HG03060 (cell line): ENCODE data around the gene ASPRV1.

Experiments used
- ATAC-seq: cut with Tn5 transposase; IDR thresholded peaks from one replicate; pipeline ENCODE4 v1.9.1; 2021; ENCODE audit warnings: low read depth, moderate number of reproducible peaks; ENCODE audit not compliant: unreplicated experiment

ASPRV1 gene

DNA sequence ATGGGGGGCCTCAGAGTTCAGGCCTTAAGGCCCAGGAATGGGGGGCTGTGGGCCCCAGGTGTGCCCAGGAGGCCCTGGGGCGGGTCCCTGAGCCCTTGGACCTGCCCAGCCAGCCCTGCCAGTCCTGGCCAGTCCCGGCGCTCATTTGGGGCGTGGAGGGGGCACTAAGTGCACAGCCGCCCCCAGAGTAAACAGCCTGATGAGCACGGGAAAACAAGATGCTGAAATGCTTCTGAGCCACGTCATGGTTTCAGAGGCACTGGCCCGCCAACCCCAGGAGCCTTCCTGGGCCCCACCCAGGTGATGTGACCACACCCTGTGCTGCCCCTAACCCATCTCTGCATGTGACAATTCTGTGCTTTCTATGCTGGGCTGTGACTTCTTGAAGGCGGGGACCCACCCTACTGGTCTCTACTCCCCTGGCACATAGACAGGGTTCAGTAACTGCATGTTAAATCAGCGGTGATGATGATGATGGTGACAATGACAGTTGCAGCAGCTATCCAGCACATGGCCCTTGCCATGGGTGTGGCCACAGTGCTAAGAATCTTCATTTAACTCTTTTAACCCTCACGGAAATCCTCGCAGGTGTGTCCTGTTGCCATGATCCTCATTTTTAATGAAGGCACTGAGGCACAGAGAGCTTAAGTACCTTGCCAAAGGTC lies 28.1 kb upstream of the ASPRV1 start:
- ATAC-seq, result no peak

DNA sequence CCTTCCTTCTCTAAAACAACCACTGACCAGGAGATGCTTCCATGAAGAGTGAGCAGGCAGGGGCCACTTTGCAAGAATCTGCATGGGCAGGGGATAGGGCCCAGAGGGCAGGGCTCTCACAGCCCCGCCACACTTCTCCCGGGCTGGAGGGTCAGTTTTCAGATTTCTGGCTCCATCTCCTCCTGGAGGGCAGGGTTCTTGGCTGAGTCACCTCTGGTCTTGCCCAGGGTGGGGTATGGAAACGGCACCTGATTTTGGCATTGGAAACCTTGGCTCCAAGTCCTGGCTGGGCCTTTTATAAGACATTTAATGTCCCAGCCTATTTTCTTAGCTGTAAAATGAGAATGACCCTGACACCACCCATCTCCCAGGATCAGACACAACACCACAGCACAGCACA lies 27.6 kb upstream of the ASPRV1 start:
- ATAC-seq, result no peak

DNA sequence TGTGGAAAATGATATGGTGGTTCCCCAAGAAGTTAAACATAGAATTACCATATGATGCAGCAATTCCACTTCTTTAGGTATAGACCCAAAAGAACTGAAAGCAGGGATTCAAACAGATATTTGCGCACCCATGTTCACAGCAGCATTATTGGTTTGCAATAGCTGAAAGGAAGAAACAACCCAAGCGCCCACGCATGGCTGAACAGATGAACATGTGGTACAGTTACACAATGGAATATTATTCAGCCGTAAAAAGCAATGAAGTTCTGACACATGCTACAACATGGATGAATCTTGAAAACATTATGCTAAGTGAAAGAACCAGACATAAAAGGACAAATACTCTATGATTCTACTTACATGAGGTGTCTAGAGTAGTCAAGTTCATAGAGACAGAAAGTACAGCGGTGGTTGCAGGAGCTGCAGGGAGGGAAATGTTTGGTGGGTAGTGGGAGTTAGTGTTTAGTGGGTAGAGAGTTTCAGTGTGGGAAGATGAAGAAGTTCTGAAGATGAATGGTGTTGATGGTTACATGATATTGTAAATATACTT lies 26.7 kb upstream of the ASPRV1 start:
- ATAC-seq, result no peak

DNA sequence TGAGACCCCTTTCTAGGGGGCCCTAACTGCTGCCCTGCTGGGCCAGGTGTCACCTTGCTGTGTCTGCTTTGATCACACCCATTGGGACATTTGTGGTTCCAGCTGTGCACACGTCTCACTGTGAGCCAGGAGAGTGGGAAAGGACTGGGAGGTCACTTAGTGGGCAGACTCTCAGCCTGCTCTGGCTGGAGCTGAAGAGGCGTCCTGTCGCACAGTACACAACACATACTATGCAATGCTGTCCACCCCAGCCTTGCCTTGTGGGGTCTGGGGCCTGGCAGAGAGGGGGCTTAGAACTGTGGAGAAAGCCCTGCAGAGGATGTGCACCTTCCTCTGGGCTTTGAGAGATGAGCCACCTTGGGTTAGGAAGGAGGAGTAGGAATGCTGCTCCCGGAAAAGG lies 25.3 kb upstream of the ASPRV1 start:
- ATAC-seq, result no peak

DNA sequence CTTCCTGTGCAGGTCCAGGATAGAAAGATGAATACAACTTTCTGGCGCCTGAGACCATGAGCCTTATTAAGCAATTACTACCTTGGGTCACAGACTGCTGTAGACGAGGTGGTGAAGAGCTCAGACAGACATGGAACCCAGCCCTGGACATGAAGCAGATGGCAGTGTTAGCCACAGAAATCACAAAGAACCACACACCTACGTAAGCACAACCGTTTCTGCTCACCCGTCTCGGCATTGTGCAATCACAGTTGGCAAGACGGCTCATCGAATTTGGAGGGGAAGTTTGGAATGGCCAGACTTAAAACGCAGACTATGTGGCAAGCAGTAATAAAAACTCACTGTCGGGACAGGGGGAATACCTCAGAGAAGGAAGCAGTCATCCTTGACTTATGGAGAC lies 24.3 kb upstream of the ASPRV1 start:
- no peak for ATAC-seq

DNA sequence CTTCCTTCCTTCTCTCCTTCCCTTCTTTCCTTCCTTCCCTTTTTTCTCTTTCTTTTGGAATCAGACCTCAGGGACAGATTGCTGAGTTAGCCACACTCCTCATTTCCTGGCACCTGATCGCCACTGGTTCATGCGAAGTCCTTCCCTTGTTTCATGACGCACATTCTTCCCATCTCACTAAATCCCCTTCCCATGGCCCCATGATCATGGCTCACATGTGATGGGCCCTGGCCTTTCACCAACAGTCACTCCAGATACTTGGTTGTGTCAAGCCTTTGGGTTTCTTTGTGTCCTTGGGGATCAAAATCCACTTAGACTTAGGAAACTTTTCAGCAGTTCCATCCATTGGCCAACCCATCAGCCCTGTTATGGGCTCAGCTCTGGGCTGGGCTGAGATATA lies 23.8 kb upstream of the ASPRV1 start:
- no peak for ATAC-seq

DNA sequence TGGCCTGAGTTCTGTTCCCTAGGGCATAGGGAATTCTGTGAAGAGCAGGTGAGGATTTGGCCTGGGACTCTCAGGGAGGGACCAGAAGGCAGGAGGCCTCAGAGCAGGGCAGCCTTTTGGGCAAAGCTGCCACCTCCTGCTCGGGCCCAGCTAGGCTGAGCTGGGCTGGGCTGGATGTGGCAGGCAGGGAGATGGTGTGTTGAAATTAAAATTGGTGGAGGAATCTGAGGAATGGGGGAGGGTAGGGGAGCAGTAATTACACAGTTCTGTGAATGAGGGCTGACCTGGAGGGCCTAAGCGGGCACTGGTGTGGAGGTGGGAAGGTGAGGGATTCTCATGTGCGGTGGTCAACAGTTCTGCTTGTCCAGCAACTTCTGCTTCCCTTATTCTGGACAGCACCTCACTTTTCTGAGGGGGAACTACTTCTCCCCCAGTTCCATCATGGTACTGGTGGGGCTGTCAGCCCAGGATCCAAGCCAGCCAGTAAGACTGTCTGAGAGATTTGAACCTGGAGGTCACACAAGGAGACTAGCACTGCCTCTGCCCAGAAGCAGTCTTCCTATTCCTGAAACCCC lies 22.0 kb upstream of the ASPRV1 start:
- ATAC-seq, result no peak

DNA sequence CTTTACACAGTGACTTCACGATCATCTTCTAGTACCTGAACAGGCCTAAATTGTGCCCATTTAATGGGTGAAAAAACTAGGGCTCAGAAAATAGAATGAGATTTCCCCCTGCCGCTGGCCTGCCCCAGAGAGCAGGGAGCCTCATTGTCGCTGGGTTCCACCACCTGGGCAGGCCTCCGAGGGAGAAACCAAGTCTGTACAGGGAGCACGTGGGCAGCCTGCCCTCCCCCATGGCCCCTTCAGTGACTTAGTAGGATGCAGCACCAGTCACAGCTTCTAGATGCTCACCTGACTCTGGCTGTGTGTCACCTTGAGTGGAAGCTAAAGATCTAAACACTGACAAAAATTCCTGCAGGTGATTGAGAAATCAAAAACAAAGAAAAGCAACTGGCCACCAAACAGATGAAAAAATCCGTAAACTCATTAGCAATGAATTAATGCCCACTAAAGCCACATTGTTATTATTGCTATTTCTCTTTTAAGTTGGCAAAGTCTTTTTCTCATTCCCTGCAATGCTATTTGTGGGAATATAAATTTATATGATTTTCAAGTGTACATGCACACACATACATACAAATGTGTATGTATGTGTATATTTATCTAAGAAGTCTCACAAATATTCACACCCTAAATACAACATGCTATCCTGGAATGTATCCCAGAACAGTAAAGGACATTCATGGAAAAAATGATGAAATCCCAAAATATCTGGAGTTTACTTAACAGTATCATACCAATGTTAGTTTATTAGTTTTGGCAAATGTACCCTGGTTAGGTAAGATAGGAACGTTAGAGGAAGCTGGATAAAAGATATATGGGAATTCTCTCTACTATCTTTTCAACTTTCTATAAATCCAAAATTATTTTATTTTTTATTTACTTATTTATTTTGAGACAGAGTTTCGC lies 18.7 kb upstream of the ASPRV1 start:
- no peak for ATAC-seq

DNA sequence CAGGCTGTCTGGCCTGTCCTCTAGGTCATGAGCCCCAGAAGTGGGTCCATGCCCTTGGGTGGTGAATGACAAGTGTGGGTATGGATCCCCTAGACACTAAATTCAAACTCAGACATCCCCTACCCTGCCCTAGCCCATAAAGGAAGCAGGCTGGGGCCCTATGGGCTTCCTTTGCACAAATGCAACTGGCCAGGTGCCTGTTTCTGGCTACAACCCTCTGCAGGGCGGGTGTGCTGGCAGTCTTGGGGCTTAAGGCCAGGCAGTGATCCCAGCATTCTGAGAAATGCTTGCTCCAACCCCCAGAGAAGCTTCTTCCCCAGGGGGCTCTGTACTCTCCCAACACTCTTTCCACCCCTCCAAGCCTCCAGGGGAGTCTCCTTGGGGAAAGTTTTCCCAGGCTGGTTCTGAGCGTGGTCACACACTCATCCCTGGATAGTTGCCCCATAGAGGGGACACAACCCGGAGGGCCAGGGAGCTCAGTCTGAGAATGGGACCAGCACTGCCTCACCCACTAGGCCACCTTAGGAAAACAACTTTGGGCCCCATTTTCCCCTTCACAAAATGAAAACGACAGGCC lies 16.6 kb upstream of the ASPRV1 start:
- ATAC-seq, result no peak

DNA sequence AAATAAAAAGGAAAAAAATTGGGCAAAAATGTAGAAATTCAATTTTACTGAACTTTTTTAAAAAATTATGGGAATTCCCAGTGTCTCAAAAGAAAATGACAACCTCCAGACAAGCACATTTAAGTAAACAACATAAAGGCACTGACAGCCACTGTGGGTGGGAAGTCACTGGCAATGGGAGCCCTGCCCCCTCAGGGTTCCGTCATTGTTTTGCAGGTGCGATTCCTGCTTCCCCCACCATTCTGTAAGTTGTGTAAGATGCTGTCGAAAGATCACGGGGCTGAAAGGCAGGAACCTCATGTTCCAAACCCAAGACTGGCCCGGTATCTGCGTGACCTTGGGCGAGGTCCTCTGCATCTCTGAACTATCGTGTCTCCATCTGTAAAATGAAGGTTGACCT lies 15.8 kb upstream of the ASPRV1 start:
- no peak for ATAC-seq

DNA sequence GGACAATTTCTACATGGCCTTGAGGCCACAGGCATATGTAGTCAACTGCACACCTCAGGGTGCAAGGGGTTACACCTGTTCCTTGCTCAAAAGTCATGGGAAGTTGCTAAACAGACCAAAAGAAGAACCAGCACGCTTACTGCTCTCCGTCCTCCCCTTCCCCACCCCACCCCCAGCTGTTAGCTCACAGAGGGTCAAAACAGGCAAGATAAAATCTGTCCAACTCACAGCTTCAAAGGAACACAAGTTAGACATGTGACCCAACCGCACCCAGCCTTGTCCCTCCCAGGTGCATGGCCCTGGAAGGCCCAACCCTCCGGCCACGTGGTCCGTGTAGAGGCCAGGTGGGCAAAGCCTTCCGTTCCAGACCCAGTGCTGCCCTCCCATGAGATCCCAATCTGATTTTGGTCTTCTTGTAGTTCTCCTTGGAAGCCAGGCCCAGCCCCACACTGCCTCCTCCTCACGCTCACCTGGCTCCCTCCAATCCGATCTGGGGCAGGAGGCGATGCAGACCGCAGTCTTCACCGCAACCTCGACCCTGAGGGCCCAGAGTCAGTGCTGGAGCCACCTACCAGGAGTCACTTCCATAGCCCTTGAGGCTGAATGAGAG lies 14.5 kb upstream of the ASPRV1 start:
- ATAC-seq, result no peak

DNA sequence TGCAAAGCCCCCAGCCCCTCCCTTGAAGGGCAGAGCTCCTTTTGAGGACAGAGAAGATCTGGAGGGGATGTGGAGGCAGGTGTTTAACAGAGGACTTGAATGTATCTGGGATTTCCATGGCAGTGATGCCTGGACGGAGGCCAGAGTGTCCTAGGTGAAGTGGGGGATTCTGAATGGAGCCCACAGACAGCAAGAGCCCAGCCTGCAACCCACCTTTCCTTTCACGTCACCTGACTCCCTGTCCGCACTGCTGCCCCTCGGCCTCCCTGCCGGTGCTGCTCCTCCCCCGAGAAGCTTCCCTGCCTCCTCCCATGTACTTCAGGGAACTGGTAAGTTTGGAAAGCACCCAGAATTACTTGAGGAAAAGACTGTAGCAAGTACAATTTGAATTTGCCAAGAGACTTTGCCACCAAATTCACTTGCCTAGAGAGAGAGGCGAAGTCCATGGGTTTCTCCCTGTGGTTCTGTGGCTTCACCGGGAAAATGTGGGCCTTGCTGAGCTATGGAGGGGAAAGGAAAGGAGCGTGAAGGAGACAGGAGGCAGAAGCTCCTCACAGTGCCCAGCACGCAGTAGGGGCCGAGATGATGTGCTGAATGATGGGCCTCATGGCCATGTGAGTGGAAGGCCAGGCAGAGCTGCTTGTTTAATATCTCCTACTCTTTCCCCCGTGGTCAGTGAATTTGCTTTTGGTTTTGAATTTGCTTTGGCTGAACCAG lies 13.9 kb upstream of the ASPRV1 start:
- no peak for ATAC-seq

DNA sequence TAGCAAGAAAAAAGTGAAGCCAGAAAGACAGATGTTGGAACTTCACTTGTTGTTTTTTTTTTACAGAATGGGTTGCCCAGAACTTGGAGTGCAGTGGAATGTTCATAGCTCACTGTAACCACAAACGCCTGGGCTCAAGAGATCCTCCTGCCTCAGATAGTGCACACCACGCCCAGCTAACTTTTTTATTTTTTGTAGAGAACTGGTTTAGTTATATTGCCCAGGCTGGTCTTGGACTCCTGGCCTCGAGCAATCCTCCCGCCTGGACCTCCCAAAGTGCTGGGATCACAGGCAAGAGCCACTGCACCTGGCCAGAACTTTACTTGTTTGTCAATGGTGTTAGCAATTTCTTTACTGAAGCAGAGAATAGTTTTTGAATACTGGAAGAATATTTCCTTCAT lies 11.9 kb upstream of the ASPRV1 start:
- no peak for ATAC-seq

DNA sequence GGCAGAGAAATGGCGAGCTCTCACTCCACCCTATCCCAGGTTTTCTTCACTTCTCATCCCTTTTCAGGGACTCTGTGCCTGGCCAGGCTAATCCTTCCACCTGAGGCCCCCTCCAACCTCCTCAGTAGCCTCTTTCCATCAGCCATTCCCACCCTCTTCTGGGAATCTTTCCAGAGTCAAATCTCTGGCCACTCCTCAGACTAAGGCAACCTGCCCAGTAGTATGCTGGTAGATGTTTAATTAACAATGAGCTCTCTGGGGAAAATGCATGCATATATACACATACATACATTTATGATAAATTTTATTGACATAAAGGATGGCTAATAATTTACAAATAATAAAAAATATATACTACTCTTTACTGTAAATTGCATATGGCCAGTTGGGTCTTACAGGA lies 11.4 kb upstream of the ASPRV1 start:
- ATAC-seq, result no peak

DNA sequence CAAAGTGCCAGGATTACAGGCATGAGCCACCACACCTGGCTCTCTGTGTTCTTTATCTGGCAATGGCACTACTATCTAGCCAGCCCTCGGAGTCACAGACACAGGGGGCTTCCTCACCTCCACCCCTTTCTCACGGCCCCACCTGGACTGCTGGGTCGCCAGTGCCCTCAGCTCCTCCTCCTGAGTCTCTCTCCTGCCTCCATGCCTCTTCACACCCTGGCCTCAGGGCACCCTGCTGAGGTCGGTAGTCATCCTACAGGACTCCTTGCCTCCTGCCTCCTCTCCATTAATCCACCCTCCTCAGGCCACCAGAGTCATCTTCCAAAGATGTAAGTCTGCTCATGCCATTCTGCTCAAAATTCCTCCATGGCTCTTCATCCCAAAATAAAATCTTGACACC lies 8.6 kb upstream of the ASPRV1 start:
- ATAC-seq, result no peak

DNA sequence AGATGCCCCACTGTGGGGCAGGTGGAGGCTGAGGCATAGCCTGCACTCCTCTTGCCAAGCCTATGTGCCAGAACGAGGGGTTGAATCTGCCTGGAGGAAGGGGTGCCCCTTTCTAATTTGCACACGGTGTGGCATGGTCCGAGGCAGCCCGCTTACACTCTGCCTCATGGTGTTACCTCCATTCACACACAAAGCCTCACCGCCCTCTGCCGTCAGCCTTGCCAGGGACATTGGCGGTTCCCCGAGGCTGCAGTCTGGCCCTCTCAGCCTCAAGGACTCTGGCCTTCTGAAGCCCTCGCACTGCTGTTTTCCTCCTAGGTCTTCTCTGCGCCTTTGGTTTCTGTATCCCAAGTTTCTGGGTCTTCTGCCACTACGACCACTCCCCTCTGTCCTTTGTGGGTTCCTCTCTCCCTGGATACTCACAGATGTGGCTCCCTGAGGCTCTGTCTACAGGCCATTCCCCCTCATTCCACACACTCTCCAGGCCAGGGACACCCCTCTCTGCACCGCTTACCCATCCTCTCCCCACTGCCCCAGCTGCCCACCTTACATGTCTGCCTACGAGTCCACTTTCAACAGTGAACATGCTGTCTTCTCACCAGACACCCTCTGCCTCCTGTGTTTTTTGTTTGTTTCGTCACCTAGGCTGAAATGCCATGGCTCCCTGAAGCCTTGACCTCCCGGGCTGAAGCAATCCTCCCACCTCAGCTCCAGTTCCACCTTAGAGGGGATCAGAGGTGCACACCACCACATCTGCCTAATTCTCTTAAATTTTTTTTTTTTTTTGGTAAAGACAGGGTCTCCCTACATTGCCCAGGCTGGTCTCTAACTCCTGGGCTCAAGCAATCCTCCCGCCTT lies 7.9 kb upstream of the ASPRV1 start:
- no peak for ATAC-seq

DNA sequence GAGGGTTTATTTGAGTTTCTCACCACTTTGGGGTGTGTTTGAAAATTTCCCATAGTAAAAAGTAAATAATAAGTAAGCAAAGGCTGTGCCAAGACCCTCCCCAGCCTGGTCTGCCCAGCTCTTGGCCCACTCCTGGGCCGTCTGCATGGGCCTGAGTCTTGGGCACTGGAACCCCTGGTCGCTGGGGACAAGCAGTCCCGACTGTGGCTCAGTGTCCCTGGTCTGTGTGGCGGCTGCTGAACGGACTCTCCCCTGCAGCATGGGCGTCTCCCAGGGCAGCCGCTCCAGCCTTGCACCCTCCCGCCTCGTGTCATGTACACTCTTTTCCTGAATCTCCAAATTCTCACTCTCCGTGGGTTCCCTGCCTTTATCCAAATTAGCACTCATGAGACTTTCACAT lies 7.2 kb upstream of the ASPRV1 start:
- ATAC-seq, result no peak

DNA sequence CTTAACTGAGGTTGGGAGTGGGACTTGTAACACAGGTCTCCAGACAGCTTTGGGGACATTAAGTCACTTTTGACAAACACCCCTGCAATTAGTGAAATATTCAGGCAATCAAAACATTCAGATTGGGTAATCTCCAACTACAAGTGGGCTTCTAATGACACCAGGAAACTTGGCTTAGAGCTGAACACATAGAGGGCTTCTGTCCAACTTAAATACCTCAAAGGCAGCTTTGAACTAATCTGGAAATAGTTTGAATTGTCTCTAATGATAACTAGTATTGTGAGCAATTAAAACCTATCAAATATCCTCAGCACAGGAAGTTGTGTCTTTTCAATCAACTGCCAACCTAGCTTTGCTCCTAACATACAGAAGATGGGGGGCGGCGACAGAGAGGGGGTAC lies 5.1 kb upstream of the ASPRV1 start:
- no peak for ATAC-seq

DNA sequence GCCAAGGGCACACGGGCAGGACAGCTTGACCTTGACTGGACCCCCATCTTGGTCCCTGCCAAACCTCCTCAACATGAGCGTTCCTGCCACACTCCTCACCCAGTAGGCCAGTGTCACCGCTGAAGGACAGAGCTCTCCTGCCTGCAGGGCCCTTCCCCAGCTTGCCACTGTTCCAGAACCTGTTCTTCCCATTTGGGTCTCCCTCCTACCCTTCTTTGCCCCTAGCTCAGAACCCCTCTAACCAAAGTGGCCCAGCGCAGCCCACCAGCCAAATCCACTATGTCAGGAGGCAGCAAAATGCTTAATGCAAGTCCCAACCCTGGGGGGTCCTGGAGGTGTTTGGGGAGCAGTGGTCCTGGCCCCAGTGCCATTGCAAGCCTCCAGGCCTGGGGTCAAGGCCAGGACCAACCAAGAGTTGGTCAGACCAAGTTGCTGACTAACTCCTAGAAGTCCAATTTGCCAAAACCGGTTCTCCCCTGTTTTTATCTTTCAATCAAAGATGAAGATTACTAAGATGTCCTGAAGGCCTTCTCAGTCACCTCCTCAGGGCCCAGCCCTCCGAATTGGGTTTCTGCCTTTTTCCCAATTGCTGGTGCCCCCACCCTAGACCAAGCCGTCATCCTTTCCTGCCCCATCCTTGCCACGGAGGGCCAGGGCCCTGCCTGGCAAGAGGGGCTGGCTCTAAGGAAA lies 4.5 kb upstream of the ASPRV1 start:
- no peak for ATAC-seq
